ENCODE measurements around the gene ABCA2.
A peak's percentile ranks its signal among the peaks of the same experiment; 100 is the strongest.

The ABCA2 gene

DNA sequence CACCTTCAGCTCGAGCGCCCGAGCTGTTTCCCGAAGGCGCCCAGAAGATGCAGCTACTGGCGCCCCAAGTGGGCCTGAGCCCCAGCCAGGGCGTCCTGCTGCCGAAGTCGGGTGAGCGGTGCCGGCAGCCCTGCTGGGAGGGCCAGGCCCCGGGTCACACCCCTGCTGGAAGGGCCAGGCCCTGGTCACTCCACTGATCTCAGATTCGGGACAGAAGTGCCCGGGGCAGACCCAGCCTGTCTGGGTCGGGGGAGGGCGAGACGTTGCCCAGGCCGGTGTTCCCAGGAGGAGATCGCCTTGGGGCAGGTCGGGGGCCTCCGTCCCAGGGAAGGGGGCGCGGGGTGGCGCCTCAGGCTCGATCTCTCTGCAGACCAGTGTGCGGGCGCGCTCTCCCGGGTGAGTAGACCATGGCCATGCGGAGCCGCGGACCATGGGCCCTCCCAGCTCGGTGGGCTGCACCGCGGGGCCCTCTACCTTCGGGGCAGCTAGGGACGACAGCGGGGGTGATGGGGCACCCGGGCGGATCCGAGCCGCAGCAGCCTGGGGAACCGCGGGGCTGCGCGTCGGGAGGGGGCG is 42.9 kb downstream of the ABCA2 start:
- intact Hi-C loops (cut with DNase I) = no loop called here
- peak in 1 of 10 donors; percentile 39 for DNase-seq

DNA sequence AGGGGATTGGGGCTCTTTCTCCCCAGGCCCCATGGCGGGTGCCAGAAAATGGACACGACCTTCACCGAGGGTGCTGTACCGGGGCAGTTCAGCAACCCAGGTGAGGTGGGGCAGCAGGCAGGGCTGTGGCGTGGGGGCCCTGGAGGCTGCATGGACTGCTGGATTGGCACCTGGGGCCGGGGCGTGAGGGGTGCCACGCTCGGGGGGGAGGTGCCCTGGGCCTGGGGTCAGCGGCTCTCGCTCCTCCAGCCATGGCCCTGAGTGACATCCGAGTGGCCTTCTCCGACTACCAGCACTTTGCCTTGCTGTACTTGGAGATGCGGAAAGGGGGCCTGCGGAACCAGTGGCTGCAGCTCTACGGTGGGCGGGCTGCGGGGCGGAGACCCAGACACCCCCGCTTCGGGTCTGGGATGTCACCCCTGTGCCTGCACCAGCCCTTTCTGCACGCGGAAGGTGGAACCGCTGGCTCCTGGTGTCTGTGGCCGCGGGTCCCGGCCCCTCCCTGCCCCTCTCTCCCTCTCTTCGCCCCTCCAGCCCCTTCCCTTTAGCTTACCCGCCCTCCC is 43.5 kb downstream of the ABCA2 start:
- intact Hi-C loops (cut with DNase I) = no loop called here

DNA sequence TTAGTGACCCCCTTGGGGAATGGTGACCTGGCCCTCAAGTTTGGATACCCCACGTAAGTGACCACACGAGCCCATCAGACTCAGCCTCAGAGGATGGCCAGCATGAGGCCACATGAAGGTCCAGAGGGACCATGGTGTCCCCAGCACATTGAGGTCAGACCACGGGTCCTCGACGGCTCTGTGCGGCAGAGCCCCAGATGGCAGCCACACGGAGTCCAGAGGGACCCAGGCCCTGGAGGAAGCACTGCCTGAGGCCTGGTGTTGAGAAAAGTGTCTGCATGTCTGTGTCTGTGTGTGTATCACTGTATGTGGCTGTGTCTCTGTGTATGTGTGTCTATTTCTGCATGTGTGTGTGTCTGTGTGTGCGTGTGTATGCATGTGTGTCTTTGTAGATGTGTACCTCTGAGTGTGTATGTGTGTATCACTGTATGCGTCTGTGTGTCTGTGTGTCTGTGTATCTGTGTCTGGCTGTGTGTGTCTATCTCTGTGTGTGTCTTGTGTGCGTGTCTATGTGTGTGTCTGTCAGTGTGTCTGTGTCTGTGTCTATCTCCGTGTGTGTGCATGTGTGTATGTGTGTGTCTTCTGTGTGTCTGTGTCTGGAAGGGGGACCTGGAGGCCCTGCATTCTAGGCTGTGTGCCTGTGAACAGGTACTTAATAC is 44.3 kb downstream of the ABCA2 start:
- no peak for DNase-seq
- intact Hi-C loops (cut with DNase I) = no loop called here

More for the DNA sequence above, 43.5 kb downstream of the ABCA2 start:
- peak in 1 of 10 donors; percentile 12 for DNase-seq

DNA sequence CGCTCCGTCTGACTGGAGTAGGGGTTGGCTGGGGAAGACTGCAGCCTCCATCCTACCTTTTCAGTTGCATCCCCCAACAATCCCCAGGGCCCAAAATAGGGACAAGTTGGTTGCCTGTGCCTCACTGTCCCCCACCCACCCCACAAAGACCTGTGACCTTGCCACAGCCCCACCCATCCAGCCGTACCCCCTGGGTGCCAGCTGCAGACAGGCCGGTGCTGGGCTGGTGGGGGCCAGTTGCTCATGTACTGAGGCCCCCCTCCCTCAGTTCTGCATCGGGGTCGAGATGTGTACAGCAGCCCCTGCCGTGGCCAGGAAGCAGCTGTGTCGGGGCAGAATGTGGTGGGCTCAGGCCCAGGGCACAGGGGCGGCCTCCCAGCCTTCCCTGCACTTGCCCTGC is 44.9 kb downstream of the ABCA2 start:
- intact Hi-C loops (cut with DNase I) = no loop called here

DNA sequence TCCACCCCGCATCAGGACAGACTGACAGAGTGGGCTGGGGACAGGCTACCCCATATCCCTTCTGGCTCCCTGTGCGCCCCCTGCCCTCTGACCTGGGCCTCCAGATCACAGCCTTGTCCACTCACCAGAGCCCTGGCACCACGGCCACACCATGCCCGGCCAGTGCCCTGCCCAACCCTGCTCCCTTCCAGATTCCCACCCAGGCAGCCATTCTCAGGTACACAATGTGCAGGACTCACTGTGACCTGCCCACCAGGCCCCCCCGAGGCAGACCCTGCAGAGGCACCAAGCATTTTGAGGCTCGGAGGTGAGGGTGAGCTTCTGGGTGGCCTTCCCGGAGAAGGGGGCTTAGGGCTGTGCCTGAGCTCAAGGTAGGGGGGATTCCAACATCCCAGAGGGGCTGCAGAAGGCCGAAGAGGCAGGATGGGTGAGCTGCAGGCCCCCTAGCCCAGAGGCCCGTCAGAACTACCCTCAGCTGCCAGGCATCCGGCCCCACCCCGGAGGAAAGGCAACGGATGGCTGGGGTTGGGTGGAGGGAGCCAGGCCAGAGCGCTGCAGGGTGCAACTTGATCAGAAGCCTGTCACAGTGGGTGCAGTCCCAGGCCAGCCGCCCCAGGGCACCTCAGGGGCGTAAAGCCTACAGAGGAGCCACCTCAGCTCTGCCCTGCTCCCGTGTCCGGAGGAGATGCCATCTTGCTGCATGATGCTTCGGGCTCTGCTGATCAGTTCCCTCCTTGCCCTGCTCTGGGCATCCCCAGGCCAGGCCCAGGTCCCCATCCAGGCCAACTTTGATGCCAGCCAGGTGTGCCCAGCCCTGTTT is 45.6 kb downstream of the ABCA2 start, which contains the start of gene LCNL1:
Gene LCNL1 (plus strand): TSS at position 762 of the 820 bp plus-strand sequence. CDS start 594 bp downstream, outside the sequence.
- DNase-seq = peak in 7 of 10 donors; percentile 43 to 91 (median 55)
- intact Hi-C loops (cut with DNase I) = no loop called here

More for the DNA sequence above, 44.9 kb downstream of the ABCA2 start:
- no peak for DNase-seq

DNA sequence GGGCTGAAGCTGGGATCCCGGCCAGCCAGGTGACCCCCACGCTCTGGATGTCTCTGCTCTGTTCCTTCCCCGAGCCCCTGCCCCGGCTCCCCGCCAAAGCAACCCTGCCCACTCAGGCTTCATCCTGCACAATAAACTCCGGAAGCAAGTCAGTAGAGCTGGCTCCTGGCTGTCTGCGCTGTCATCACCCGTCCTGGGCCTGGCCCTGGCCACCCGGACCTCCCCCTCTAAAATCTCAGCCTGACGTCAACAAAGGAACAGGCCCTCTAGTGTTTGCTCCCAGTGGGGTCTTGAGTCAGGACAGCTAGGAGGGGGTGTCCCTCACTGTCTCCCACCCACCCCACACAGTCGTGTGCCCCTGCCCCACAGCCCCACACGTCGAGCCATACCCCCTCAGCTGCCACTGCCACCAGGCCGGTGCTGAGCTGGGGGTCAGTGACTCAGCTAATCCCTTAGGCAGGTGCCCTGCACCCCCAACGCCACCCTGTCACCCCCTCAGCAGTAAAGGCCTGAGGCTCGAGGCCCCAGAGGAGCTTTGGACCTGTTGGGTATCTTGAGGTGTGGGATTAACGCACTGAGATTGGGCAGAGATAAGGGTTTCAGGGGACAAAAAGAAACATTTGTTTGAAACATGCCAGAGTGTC is 46.3 kb downstream of the ABCA2 start:
- intact Hi-C loops (cut with DNase I) = no loop called here
- DNase-seq = peak in 4 of 10 donors; percentile 41 to 61 (median 48)

DNA sequence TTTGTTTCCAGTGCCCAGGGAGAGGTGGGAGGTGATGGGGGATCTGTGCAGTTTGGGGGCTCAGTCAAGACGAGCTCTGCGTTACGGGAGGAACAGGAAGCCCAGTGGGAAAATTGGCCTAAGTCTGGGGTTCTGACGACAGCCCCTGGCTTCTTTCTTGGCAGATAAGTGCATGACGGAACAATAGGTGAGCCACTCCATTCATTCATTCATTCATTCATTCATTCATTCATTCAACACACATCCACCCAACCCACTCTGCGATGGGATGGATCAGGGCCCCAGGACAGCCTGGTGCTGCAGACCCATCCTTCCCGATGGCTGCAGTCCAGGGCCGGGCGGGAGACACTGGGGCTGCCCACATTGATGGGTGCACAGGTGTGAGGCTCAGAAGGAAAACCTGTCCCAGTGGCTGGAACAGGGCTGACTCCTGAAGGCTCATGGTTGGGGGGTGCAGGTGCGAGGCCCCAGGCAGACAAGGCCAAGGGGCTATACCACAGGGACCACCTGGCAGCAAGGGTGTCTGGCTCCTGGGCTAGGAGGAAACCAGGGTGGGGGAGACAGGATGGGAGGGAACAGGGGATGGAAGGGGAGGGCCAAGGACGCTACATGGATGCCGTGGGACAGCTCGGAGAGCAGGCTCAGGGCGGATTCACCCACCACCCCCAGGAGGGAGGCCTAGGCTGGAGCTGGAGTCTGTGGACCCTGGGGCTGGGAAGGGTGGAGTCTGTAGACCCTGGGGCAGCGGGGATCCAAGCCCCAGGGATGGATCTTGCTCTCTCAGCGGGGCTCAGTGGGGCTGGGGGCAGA is 47.2 kb downstream of the ABCA2 start:
- intact Hi-C loops (cut with DNase I) = no loop called here
- no peak for DNase-seq

DNA sequence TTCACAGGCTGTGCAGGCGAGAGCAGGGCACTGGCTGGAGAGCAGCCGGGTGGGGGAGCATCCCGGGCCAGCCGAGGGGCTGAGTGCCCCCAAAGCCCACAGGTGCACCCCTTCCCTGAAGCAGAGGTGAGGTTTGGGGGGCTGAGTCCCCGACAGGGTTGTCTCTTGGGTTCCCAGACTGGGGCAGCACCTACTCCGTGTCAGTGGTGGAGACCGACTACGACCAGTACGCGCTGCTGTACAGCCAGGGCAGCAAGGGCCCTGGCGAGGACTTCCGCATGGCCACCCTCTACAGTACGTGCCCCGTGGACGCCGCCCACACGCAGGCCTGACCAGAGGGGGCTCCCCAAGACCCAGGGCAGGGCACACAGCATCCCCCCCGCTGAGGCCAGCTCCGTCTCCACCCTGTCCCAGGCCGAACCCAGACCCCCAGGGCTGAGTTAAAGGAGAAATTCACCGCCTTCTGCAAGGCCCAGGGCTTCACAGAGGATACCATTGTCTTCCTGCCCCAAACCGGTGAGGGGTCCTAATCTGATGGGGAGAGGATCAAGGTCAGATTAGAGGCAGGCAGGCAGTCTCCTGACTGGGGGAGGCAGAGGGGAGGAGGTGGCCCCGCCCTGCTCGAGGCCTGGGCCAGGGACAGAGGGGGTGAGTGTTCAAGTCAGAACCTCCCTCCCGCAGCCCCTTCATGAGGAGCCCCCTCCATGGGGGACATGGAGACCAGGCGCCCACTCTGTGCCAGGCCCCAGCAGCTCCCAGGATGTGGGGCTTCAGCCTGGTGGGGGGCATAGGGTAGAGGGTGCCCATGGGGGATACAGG is 48.1 kb downstream of the ABCA2 start:
- intact Hi-C loops (cut with DNase I) = no loop called here

DNA sequence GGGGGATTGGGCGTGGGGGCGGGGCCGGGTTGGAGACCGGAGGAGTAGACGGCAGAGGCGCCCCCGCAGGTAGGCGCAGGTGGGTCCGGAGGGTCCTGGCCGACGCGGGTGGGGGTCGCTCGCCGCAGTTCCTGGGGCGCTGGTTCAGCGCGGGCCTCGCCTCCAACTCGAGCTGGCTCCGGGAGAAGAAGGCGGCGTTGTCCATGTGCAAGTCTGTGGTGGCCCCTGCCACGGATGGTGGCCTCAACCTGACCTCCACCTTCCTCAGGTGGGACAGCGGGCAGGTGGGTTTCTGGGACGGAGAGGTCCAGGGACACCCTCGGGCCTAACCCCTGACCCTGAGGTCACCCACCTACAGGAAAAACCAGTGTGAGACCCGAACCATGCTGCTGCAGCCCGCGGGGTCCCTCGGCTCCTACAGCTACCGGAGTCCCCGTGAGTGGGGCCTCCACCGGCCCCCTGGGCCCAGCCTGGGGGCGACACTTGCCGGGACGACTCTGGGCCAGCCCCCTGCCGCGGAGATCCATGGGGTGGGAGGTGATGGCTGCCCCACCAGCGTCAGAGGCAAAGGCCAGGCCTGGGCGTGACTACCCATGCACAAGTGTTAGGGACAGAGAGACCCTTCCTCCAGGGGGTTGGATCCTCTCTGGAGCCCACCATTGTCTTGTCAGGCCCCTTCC is 49.0 kb downstream of the ABCA2 start:
- no peak for DNase-seq
- intact Hi-C loops (cut with DNase I) = no loop called here

More for the DNA sequence above, 48.1 kb downstream of the ABCA2 start:
- peak in 1 of 10 donors; percentile 35 for DNase-seq

DNA sequence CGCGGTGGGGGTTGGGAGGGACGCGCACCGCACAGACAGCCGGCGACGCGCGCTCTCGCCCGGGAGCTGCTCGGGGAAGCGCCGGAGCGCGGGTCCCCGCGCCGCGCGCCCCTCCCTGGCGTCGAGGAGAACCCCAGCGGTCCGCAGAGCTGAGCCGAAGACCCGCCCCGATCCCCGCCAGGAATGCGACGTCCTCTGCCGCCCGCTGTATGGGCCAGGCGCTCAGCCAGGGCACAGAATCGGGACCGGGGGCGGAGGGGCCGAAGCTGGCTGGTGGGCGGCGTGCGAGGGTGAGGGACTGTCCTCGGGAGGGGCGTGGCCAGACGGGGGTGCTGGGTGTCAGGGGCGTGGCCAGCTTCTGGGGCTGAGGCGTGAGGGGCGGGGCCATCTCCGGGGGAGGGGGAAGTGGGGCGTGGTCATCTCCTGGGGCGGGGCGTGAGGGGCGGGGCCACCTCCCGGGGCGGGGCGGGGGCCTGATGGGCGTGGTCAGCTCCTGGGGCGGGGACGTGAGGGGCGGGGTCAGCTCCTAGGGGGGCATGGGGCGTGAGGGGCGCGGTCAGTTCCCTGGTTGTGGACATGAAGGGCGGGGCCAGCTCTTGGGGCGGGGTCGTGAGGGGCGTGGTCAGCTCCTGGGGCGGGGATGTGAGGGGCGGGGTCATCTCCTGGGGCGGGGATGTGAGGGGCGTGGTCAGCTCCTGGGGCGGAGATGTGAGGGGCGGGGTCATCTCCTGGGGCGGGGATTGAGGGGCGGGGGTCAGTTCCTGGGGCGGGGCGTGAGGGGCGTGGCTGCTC is 49.8 kb downstream of the ABCA2 start:
- peak; percentile 85 to 99 (median 92) for DNase-seq

DNA sequence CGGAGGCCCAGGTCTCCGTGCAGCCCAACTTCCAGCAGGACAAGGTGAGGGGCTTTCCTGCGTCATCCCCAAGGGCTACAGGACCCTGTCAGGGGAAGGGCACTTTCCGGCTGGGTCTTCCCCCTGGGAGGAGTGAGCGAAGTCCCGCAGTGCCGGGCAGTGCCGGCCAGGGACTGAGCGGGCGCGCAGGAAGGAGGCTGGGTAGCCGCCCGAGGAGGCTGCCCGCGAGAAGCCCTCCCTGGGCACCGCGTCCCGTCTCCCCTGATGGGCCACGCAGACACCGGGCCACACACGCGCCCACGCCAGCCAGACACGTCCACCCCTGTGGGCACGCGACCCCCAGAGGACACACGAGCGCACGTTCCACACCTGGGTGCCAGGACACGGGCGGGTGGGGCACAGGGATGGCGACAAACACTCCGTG is 50.4 kb downstream of the ABCA2 start:
- no peak for DNase-seq
- intact Hi-C loops (cut with DNase I) = loop anchor here (2.0 kb wide), 1 partner anchor 29 kb away; no protein-coding TSS in a partner anchor

More for the DNA sequence above, 49.8 kb downstream of the ABCA2 start:
- intact Hi-C loops (cut with DNase I) = no loop called here

DNA sequence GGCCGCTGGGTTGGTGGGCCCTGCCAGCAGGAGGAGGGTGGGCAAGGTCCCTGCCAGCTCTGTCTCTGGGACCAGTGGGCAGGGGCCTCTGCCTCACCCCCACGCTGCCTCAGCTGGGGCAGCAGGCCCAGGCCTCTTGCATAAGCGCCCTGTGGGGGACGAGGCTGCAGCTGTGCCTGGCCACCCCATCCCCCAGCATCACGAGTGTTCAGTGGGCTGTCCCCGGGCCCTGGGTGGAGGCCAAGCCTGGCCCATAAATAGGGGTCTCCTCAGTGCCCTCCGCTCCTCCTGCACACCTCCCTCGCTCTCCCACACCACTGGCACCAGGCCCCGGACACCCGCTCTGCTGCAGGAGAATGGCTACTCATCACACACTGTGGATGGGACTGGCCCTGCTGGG is 50.8 kb downstream of the ABCA2 start, which contains the start of gene PTGDS:
Gene PTGDS (plus strand): TSS at position 282 of the 400 bp plus-strand sequence. CDS start 75 bp downstream, at position 357.
- intact Hi-C loops (cut with DNase I) = loop anchor here (2.0 kb wide), 1 partner anchor 28 kb away; no protein-coding TSS in a partner anchor
- DNase-seq = peak; percentile 91 to 99 (median 96)

DNA sequence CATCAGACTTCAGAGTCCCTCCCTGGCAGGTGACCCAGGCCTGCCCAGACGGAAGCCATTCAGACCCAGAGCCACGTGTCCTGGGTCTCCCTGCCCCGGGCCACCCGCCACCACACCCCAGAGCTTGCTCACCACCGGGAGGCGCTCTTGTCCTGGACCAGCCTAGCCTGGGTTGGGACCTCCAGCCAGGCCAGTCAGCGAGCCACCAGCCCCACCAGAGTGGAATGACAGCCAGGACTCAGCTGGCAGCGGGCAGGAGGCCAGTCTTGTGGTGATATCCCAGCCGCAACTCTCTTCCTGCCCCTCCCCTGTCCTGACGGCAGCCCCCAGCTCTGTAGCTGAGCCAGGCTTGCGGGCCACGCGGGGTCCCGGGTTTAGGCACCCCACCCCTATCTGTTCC is 52.4 kb downstream of the ABCA2 start:
- intact Hi-C loops (cut with DNase I) = loop anchor here (2.0 kb wide), 1 partner anchor 27 kb away; no protein-coding TSS in a partner anchor
- peak in 9 of 10 donors; percentile 72 to 97 (median 84) for DNase-seq

DNA sequence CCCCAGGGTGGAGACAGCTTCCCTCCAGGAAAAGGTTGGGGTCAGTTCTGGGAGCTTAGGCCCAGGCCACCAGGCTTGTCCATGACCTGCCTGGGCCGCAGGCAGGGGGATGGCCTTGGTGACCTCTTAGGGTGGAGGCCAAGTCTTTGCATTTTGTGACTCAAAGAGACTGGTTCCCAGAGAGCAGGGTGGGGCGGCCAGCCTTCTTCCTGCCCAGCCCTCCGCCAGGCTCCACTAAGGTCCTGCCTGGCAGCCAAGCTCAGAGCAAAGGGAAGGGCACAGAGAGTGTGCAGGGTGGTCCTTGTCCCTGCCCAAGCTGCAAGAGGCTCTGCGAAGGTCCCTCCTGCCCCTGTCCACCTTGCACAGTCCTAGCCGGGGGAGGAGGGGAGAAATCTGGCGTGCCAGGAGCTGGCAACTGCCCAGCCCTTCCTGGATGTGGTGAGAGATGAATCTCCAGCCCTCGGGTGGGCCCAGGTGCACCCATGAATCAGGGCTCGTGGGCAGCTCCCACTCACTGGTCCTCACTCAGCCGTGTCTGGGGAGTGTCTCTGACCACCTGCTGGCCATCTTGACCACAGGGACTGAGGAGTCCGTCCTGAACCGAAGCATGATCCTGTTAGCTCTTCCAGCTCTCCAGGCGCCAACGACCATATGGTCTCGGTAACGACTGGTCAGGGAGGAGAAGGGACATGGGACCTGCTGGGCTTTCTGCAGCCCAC is 53.1 kb downstream of the ABCA2 start:
- no peak for DNase-seq
- intact Hi-C loops (cut with DNase I) = no loop called here

DNA sequence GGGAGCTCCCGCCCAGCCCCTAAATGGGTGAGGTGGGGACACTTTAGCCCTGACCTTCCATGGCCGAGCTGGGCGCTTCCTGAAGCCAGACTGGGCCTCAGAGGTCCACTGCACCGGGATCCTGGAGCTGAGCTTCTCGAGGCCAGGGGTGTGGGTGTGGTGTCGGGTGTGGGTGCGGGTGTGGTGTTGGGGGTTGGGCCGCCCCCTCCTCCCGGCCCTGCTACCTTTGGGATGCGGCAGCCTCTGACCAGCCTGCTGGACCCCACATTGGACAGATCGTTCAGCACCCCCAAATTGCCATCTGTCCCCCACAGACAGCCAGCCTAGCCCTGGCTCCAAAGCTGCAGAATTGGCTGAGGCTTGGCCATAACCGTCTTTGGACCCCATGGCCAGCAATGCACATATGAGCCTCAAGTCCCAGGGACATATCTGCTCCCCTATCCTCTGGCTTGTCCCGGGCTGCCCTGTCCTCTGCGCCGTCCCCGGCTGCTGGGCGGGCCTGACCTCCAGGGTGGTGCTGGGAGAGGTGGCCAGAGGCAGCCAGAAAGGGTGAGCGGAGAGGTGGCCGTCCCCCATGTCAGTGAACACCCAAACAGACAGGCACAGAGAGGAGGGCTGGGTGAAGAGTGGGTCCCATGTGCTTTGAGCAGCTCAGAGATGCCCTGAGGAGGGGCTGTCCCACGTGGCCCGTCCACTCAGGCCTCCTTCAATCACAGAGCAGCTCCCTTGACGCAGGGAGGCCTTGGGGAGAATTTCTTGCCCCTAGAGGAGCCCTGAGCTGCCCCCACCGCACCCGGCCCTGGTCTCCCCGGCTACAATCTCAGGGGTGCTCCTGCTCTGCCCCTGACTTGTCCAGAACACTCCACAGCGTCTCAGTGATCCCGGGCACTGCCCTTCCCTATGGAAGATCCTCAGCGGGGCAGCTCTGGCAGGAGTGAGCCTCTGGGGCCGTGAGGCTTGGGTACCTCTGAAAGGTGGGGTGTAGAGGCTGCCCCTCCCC is 54.1 kb downstream of the ABCA2 start:
- no peak for DNase-seq
- intact Hi-C loops (cut with DNase I) = no loop called here

All from posterior cingulate gyrus (tissue), 11 donors.